DND-41 (cell line): ENCODE results near the gene ARHGAP24.

Experiments used
- CTCF ChIP-seq: IDR thresholded peaks from 2 replicates; pipeline ENCODE4 v1.5.1; 2012; ENCODE audit warnings: borderline replicate concordance, low read length, moderate library complexity, mild to moderate bottlenecking; ENCODE audit not compliant: poor library complexity, severe bottlenecking; ENCODE audit errors: extremely low read depth
- EZH2 ChIP-seq: IDR thresholded peaks from 3 replicates; pipeline ENCODE4 v1.6.1; 2012; ENCODE audit warnings: borderline replicate concordance, low read depth, mild to moderate bottlenecking, moderate library complexity, low read length, inconsistent platforms; ENCODE audit not compliant: severe bottlenecking

GRCh38 chr4:85798012-85798770 is 323.2 kb downstream of the ARHGAP24 start:
- TF ChIP-seq CTCF: no peak
- no peak for TF ChIP-seq EZH2
